Measurements from ENCODE around the gene CA10.

CA10 gene

GRCh38 chr17:51668155-51668962, 490.2 kb downstream of the CA10 start:
- DNase-seq, result no peak

- no peak for DNase-seq
These were observed 490.8 kb downstream of the CA10 start for GRCh38 chr17:51667706-51668083.

GRCh38 chr17:51666971-51667705, 491.4 kb downstream of the CA10 start:
- no peak for DNase-seq

- no peak for DNase-seq
These were observed 496.1 kb downstream of the CA10 start for GRCh38 chr17:51662204-51663056.

GRCh38 chr17:51661403-51661802, 497.1 kb downstream of the CA10 start:
- DNase-seq, result no peak

GRCh38 chr17:51660266-51660665, 498.2 kb downstream of the CA10 start:
- no peak for DNase-seq

- DNase-seq, result no peak
These were observed 501.3 kb downstream of the CA10 start for GRCh38 chr17:51657224-51657623.

- DNase-seq, result no peak
These were observed 504.6 kb downstream of the CA10 start for GRCh38 chr17:51653878-51654277.

GRCh38 chr17:51652529-51652928, 506.0 kb downstream of the CA10 start:
- no peak for DNase-seq

- DNase-seq, result no peak
These were observed 506.8 kb downstream of the CA10 start for GRCh38 chr17:51651513-51652298.

- DNase-seq, result no peak
These were observed 507.7 kb downstream of the CA10 start for GRCh38 chr17:51650772-51651171.

- DNase-seq, result no peak
These were observed 508.3 kb downstream of the CA10 start for GRCh38 chr17:51650202-51650601.

GRCh38 chr17:51647826-51648225, 510.7 kb downstream of the CA10 start:
- no peak for DNase-seq

- DNase-seq, result no peak
These were observed 511.4 kb downstream of the CA10 start for GRCh38 chr17:51647067-51647466.

GRCh38 chr17:51646539-51646938, 512.0 kb downstream of the CA10 start:
- DNase-seq, result no peak

- no peak for DNase-seq
These were observed 513.5 kb downstream of the CA10 start for GRCh38 chr17:51645056-51645455.

- DNase-seq, result no peak
These were observed 514.6 kb downstream of the CA10 start for GRCh38 chr17:51643702-51644490.

GRCh38 chr17:51642029-51642428, 516.5 kb downstream of the CA10 start:
- DNase-seq, result no peak

- DNase-seq, result no peak
These were observed 518.3 kb downstream of the CA10 start for GRCh38 chr17:51640108-51640622.

- DNase-seq, result no peak
These were observed 519.5 kb downstream of the CA10 start for GRCh38 chr17:51638971-51639370.

GRCh38 chr17:51636291-51636690, 522.2 kb downstream of the CA10 start:
- DNase-seq, result no peak
